ENCODE results near the gene CHRD. TPM values are rescaled to one million over a fixed set of nuclear protein-coding genes. Genes with fewer than 3 reads are reported as not detected.

CHRD gene
- total RNA-seq, 4 donors from 2014 or later: 0.11 to 10.7 (median 2.8) TPM

Other genes starting within 250 kb of the CHRD start
- gene EIF2B5, start 244.7 kb upstream of the CHRD start, total RNA-seq: 10 to 100 TPM; 27.2 to 51.5 (median 42.1) TPM
- gene DVL3, start 224.7 kb upstream of the CHRD start, total RNA-seq: 10 to 100 TPM; 28.9 to 45.2 (median 34.4) TPM
- gene AP2M1, start 205.2 kb upstream of the CHRD start, total RNA-seq: 100 to 1,000 TPM; 139 to 212 (median 208) TPM
- gene ABCF3, start 193.9 kb upstream of the CHRD start, total RNA-seq: 10 to 100 TPM; 31.4 to 63.1 (median 40.5) TPM
- under 1 TPM in 1 of 4 donors, not detected in 3; 0.22 TPM for gene VWA5B2, start 150.5 kb upstream of the CHRD start, total RNA-seq
- gene ALG3, start 131.1 kb upstream of the CHRD start, total RNA-seq: 10 to 100 TPM; 45.8 to 63.9 (median 54.6) TPM
- 10 to 100 TPM in 2 of 4 donors, 1 to 10 TPM in 2; 8.1 to 13.4 (median 10.3) TPM for gene EEF1AKMT4, start 130.4 kb upstream of the CHRD start, total RNA-seq
- not detected for gene CAMK2N2, start 118.5 kb upstream of the CHRD start, total RNA-seq
- gene ECE2, start 104.0 kb upstream of the CHRD start, total RNA-seq: not detected
- gene PSMD2, start 80.8 kb upstream of the CHRD start, total RNA-seq: 100 to 1,000 TPM; 209 to 362 (median 235) TPM
- gene EIF4G1, start 65.4 kb upstream of the CHRD start, total RNA-seq: 100 to 1,000 TPM; 272 to 462 (median 352) TPM
- gene FAM131A, start 42.5 kb upstream of the CHRD start, total RNA-seq: 10 to 100 TPM in 2 of 4 donors, 1 to 10 TPM in 2; 7.4 to 20.2 (median 10.4) TPM
- 1 to 10 TPM; 2.1 to 4.2 (median 3.0) TPM for gene CLCN2, start 18.4 kb upstream of the CHRD start, total RNA-seq
- 10 to 100 TPM; 49.5 to 98.5 (median 64.9) TPM for gene POLR2H, start 18.3 kb upstream of the CHRD start, total RNA-seq
- under 1 TPM in 1 of 4 donors, not detected in 3; 0.57 TPM for gene THPO, start 1.8 kb upstream of the CHRD start, total RNA-seq
- 10 to 100 TPM; 14.7 to 58.1 (median 33.1) TPM for gene EPHB3, start 181.7 kb downstream of the CHRD start, total RNA-seq

All from esophagus squamous epithelium (tissue), 4 donors.